GM19240 (cell line): ENCODE measurements around the gene IL11.
"Not testable (repeated sequence)": the region's sequence is repeated elsewhere in the genome, so short reads cannot be mapped to it uniquely, and the experiment has no call there.

ENCODE experiments used
- DNase-seq: peaks from one replicate; pipeline ENCODE4 v3.0.0; 2011; ENCODE audit warnings: low spot score; ENCODE audit not compliant: insufficient read length

IL11 gene

GRCh38 chr19:55328774-55329318, 41.4 kb downstream of the IL11 start:
- not testable (repeated sequence) for DNase-seq

- DNase-seq: no peak
These were observed 45.1 kb downstream of the IL11 start, which contains the start of gene TMEM150B for GRCh38 chr19:55325172-55325571. TMEM150B (minus strand) TSS chr19:55325341; CDS start chr19:55321036, 4,305 bp downstream.

- DNase-seq: no peak
These were observed 45.6 kb downstream of the IL11 start for GRCh38 chr19:55324662-55325061.

- DNase-seq: no peak
These were observed 47.9 kb downstream of the IL11 start for GRCh38 chr19:55322204-55322885.

- no peak for DNase-seq
These were observed 48.7 kb downstream of the IL11 start for GRCh38 chr19:55321466-55322137.

- no peak for DNase-seq
These were observed 49.3 kb downstream of the IL11 start for GRCh38 chr19:55320844-55321419.

- DNase-seq: no peak
These were observed 50.5 kb downstream of the IL11 start for GRCh38 chr19:55319785-55320184.

- DNase-seq: no peak
These were observed 53.6 kb downstream of the IL11 start for GRCh38 chr19:55316646-55317045.

GRCh38 chr19:55315956-55316525, 54.2 kb downstream of the IL11 start:
- DNase-seq: no peak

GRCh38 chr19:55314396-55314795, 55.9 kb downstream of the IL11 start:
- no peak for DNase-seq
